Stimulated activated CD4-positive, alpha-beta T cell treated with anti-CD3 and anti-CD28 coated beads, Interleukin-2, amount 100 ng/mL, for 48 hours (primary cell): ENCODE data around the gene IL4.

Experiments used
- DNase-seq, 2 donors: peaks; one replicate each; pipeline ENCODE4 v3.0.0-alpha.2; 2020

Gene IL4

GRCh38 chr5:132658381-132659302 is 15.1 kb upstream of the IL4 start:
- DNase-seq: no peak

GRCh38 chr5:132659598-132660493 is 13.9 kb upstream of the IL4 start:
- no peak for DNase-seq

GRCh38 chr5:132661231-132662003 is 12.4 kb upstream of the IL4 start:
- no peak for DNase-seq

GRCh38 chr5:132662004-132662401 is 11.8 kb upstream of the IL4 start:
- no peak for DNase-seq

GRCh38 chr5:132662925-132663770 is 10.6 kb upstream of the IL4 start:
- DNase-seq: no peak

GRCh38 chr5:132663771-132664695 is 9.8 kb upstream of the IL4 start:
- no peak for DNase-seq

- no peak for DNase-seq
Observed at GRCh38 chr5:132664696-132665209, 9.0 kb upstream of the IL4 start.

- no peak for DNase-seq
Observed at GRCh38 chr5:132665574-132666080, 8.2 kb upstream of the IL4 start.

- DNase-seq: no peak
Observed at GRCh38 chr5:132666310-132667123, 7.3 kb upstream of the IL4 start.

GRCh38 chr5:132667309-132667708 is 6.5 kb upstream of the IL4 start:
- DNase-seq: no peak

- no peak for DNase-seq
Observed at GRCh38 chr5:132667761-132668705, 5.8 kb upstream of the IL4 start.

- no peak for DNase-seq
Observed at GRCh38 chr5:132668706-132669454, 4.9 kb upstream of the IL4 start.

GRCh38 chr5:132669455-132669820 is 4.4 kb upstream of the IL4 start:
- no peak for DNase-seq

GRCh38 chr5:132669966-132670882 is 3.6 kb upstream of the IL4 start:
- DNase-seq: no peak

GRCh38 chr5:132671000-132671399 is 2.8 kb upstream of the IL4 start:
- no peak for DNase-seq

- no peak for DNase-seq
Observed at GRCh38 chr5:132673488-132673887, 301 bp upstream of the IL4 start.
